Activated naive CD8-positive, alpha-beta T cell treated with anti-CD3 and anti-CD28 coated beads, Interleukin-2, amount 10 ng/mL, durations not matched to agents 7 days and 5 days (primary cell): ENCODE results near the gene PARD3B. TPM values are rescaled to one million over a fixed set of nuclear protein-coding genes. Genes with fewer than 3 reads are reported as not detected.

Experiments
- ATAC-seq: fragments of 150-1000 bp; cut with Tn5 transposase; one replicate; pipeline ENCODE4 v1.10.0; 2021; ENCODE audit warnings: low read depth, moderate library complexity
- POLR2A ChIA-PET: fragments of 350-600 bp; sonication (Branson Sonifier 250); formaldehyde crosslinking; loops from one replicate; lab custom pipeline; 2021; ENCODE audit warnings: antibody characterized with exemption; lab: Charles Lee
- DNase-seq: peaks from one replicate; pipeline ENCODE4 v3.0.0; 2021
- H3K27ac Mint-ChIP-seq: one replicate; pipeline ENCODE4 v1.8.0; 2022; ENCODE audit warnings: mild to moderate bottlenecking, mixed read lengths
- H3K27me3 Mint-ChIP-seq: one replicate; pipeline ENCODE4 v1.8.0; 2022; ENCODE audit warnings: mild to moderate bottlenecking, moderate library complexity, mixed read lengths
- H3K36me3 Mint-ChIP-seq: one replicate; pipeline ENCODE4 v1.8.0; 2021; ENCODE audit warnings: mild to moderate bottlenecking, mixed read lengths
- H3K4me1 Mint-ChIP-seq: one replicate; pipeline ENCODE4 v1.8.0; 2021; ENCODE audit warnings: mixed read lengths
- H3K4me3 Mint-ChIP-seq: one replicate; pipeline ENCODE4 v1.8.0; 2022; ENCODE audit warnings: mild to moderate bottlenecking, moderate library complexity, mixed read lengths
- H3K9me3 Mint-ChIP-seq: one replicate; pipeline ENCODE4 v1.8.0; 2021; ENCODE audit warnings: mixed read lengths
- total RNA-seq, 2 experiments: library from RNA; stranded (reverse); gene quantifications; one replicate each; pipeline ENCODE4 v1.2.3, GENCODE V29; 2021

Gene PARD3B
- total RNA-seq, 2 experiments from 2014 or later = 0.55 to 1.0 TPM

DNA sequence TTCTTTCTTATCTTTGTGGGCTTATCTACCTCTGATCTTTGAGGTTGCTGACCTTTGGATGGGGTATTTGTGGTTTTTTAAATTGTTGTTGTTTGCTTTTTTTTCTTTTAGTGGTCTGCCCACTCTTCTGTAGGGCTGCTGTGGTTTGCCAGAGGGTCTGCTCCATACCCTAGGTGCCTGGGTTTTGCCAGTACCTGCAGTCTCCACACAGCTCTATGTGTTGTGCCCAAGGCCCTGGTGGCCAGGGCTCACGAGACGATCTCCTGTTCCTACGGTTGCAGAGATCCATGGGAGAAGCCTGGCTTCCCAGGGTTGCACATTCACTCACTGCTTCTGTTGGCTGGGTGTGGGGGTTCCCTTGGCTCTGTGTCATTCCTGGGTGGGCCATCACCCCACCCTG is 87.1 kb downstream of the PARD3B start:
- DNase-seq (no peak), ATAC-seq (no peak)
- POLR2A ChIA-PET = no interaction called here
- Mint-ChIP-seq H3K27ac (no peak overlapping the region), H3K27me3 (peaks cover 5% of the 10 kb centered on the region), H3K4me3 (no peak overlapping the region), H3K9me3 (no peaks in the 10 kb centered on the region), H3K36me3 (no peaks in the 10 kb centered on the region), H3K4me1 (no peaks in the 10 kb centered on the region)

GRCh38 chr2:204634564-204634963 is 89.3 kb downstream of the PARD3B start:
- DNase-seq (no peak), ATAC-seq (no peak)
- Mint-ChIP-seq H3K27me3 (peaks cover 2% of the 10 kb centered on the region), H3K27ac (no peak overlapping the region), H3K4me1 (no peaks in the 10 kb centered on the region), H3K4me3 (no peak overlapping the region), H3K9me3 (no peaks in the 10 kb centered on the region), H3K36me3 (no peaks in the 10 kb centered on the region)
- POLR2A ChIA-PET = no interaction called here

DNA sequence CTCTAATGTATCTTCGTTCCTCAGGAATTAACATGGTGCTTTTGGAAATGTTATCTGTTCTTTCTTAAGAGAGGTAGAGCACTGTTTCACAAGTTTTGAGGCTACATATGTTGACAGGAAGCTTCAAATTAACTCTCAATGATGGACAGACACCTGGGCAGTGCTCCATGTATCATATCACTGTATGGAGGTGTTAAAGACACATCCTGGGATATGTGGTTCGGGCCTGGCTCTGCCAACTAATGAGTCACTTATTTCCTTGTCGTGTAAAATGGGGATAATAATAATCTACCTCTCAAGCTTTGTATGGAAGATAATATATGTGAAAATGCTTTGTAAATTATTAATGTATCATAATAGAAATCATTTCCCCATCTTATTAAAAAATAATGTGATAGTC is 90.2 kb downstream of the PARD3B start:
- H3K4me3 Mint-ChIP-seq = no peak overlapping the region
- H3K36me3 Mint-ChIP-seq = no peaks in the 10 kb centered on the region
- DNase-seq (no peak), ATAC-seq (no peak)
- peaks cover 2% of the 10 kb centered on the region for H3K27me3 Mint-ChIP-seq
- no peaks in the 10 kb centered on the region for H3K9me3 Mint-ChIP-seq
- H3K4me1 Mint-ChIP-seq = no peaks in the 10 kb centered on the region
- H3K27ac Mint-ChIP-seq = no peak overlapping the region
- POLR2A ChIA-PET = no interaction called here

GRCh38 chr2:204638471-204639194 is 93.4 kb downstream of the PARD3B start:
- Mint-ChIP-seq H3K4me3 (no peak overlapping the region), H3K27ac (no peak overlapping the region), H3K4me1 (no peaks in the 10 kb centered on the region), H3K9me3 (peaks cover 1% of the 10 kb centered on the region), H3K36me3 (no peaks in the 10 kb centered on the region), H3K27me3 (peaks cover 2% of the 10 kb centered on the region)
- no peak for DNase-seq
- POLR2A ChIA-PET = no interaction called here
- ATAC-seq = no peak

GRCh38 chr2:204643326-204643725 is 98.1 kb downstream of the PARD3B start:
- POLR2A ChIA-PET = no interaction called here
- H3K4me1 Mint-ChIP-seq = no peaks in the 10 kb centered on the region
- DNase-seq (no peak), ATAC-seq (no peak)
- no peaks in the 10 kb centered on the region for H3K27me3 Mint-ChIP-seq
- no peak overlapping the region for H3K4me3 Mint-ChIP-seq
- H3K27ac Mint-ChIP-seq = no peak overlapping the region
- H3K9me3 Mint-ChIP-seq = peaks cover 1% of the 10 kb centered on the region
- no peaks in the 10 kb centered on the region for H3K36me3 Mint-ChIP-seq

DNA sequence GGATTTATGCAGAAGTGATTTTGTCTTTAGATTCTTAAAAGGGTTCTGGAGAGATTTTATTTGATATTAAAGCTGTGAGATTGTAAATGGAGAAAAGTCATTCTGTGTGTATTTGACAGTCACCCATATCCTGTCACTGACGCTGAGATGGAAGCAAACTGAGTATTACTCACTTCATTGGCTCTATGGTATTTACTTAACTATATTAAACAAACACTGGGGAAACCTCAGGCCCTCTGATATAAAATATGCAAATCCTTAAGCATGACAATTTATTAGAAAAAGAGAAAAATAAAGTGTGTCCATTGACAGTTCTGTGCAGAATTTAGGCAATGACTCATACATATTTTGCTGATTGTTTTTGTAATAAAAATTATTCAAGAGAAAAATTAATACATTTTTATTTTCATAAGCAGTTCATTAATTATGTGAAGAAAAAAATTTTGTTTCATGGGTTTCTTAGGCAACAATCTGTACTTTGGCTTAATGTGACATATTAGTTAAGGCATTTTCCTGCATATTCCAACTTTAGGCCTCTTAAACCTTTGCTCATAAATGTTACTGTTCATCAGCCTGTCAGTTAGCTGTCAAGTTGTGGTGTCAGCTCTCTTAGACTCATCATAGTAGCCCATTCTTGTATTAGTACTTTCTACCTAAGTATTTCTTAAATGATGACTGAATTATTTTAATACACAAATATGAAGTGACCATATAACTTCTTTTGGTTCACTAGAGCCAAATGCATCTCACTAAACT is 99.9 kb downstream of the PARD3B start:
- POLR2A ChIA-PET = no interaction called here
- H3K4me1 Mint-ChIP-seq = no peaks in the 10 kb centered on the region
- H3K27me3 Mint-ChIP-seq = no peaks in the 10 kb centered on the region
- ATAC-seq (no peak), DNase-seq (no peak)
- H3K9me3 Mint-ChIP-seq = peaks cover 1% of the 10 kb centered on the region
- H3K36me3 Mint-ChIP-seq = no peaks in the 10 kb centered on the region
- H3K4me3 Mint-ChIP-seq = no peak overlapping the region
- no peak overlapping the region for H3K27ac Mint-ChIP-seq

GRCh38 chr2:204647626-204648025 is 102.4 kb downstream of the PARD3B start:
- no peaks in the 10 kb centered on the region for H3K4me1 Mint-ChIP-seq
- ATAC-seq = no peak

DNA sequence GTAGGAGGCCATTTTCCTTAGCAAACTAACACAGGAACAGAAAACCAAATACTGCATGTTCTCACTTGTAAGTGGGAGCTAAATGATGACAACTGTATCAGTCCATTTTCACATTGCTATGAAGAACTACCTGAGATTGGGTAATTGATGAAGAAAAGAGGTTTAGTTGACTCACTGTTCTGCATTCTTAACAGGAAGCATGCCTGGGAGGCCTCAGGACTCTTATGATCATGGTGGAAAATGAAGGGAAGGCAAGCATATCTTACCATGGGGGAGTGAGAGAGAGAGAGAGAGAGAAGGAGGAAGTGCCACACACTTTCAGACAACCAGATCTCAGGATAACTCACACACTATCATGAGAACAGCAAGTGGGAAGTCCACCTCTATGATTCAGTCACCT is 105.3 kb downstream of the PARD3B start:
- ATAC-seq (no peak), DNase-seq (no peak)
- Mint-ChIP-seq H3K4me3 (no peak overlapping the region), H3K36me3 (peaks cover 2% of the 10 kb centered on the region), H3K27me3 (no peaks in the 10 kb centered on the region), H3K27ac (no peak overlapping the region), H3K4me1 (no peaks in the 10 kb centered on the region), H3K9me3 (peaks cover 7% of the 10 kb centered on the region)
- POLR2A ChIA-PET = no interaction called here

More at GRCh38 chr2:204647626-204648025, 102.4 kb downstream of the PARD3B start:
- POLR2A ChIA-PET = no interaction called here
- no peak overlapping the region for H3K27ac Mint-ChIP-seq
- DNase-seq = no peak
- H3K27me3 Mint-ChIP-seq = no peaks in the 10 kb centered on the region
- H3K9me3 Mint-ChIP-seq = peaks cover 5% of the 10 kb centered on the region
- H3K36me3 Mint-ChIP-seq = no peaks in the 10 kb centered on the region
- no peak overlapping the region for H3K4me3 Mint-ChIP-seq

GRCh38 chr2:204652063-204652462 is 106.8 kb downstream of the PARD3B start:
- Mint-ChIP-seq H3K27ac (no peak overlapping the region), H3K36me3 (peaks cover 2% of the 10 kb centered on the region), H3K9me3 (peaks cover 7% of the 10 kb centered on the region), H3K27me3 (no peaks in the 10 kb centered on the region), H3K4me1 (no peaks in the 10 kb centered on the region), H3K4me3 (no peak overlapping the region)
- ATAC-seq (no peak), DNase-seq (no peak)
- POLR2A ChIA-PET = no interaction called here

- H3K4me3 Mint-ChIP-seq = no peak overlapping the region
- no peak for ATAC-seq
- H3K27me3 Mint-ChIP-seq = no peaks in the 10 kb centered on the region
- DNase-seq = no peak
- H3K9me3 Mint-ChIP-seq = peaks cover 7% of the 10 kb centered on the region
- H3K4me1 Mint-ChIP-seq = no peaks in the 10 kb centered on the region
- H3K27ac Mint-ChIP-seq = no peak overlapping the region
- peaks cover 2% of the 10 kb centered on the region for H3K36me3 Mint-ChIP-seq
- POLR2A ChIA-PET = no interaction called here
Measured at GRCh38 chr2:204654669-204655068, 109.4 kb downstream of the PARD3B start.

DNA sequence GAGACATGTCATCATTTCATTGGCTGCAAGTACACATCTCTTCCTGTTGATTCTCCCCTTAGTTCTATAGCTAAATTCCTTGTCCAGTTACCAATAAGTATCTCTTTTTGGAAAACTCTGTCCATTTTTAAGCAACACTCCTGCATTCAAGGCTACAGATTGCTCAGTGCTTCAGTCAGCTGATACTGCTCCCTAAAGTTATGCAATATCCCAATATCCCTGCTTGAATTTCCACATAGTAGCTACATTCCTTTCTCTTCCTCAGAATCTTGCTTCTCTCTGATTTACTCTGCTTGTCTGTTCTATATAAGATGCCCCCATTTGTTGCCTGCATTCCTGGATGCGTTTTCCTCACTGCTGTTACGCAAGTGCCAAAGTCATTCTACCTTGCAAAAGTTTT is 109.8 kb downstream of the PARD3B start:
- no peak overlapping the region for H3K27ac Mint-ChIP-seq
- peaks cover 2% of the 10 kb centered on the region for H3K36me3 Mint-ChIP-seq
- H3K9me3 Mint-ChIP-seq = peaks cover 7% of the 10 kb centered on the region
- DNase-seq (no peak), ATAC-seq (no peak)
- no peaks in the 10 kb centered on the region for H3K4me1 Mint-ChIP-seq
- H3K4me3 Mint-ChIP-seq = no peak overlapping the region
- POLR2A ChIA-PET = no interaction called here
- H3K27me3 Mint-ChIP-seq = no peaks in the 10 kb centered on the region

DNA sequence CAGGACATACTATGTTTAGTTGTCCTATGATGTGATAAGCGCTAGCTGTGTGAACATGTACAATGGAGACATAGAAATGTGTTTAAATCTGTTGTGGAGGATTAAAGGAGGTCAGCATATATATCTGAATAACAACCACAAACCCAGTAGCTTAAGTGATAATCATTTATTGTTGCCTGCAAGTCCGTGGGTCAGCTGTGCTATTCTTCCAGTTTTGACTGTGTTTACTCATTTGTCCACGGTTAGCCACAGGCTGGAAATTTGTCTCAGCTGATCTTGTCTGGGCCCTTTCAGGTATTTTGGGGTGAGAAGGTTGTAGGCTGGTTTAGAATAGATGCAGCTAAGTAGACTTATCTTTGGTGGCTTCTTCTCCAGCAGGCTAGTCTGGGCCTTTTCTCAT is 110.4 kb downstream of the PARD3B start:
- Mint-ChIP-seq H3K27ac (no peak overlapping the region), H3K36me3 (peaks cover 2% of the 10 kb centered on the region), H3K9me3 (peaks cover 7% of the 10 kb centered on the region), H3K4me3 (no peak overlapping the region), H3K4me1 (no peaks in the 10 kb centered on the region), H3K27me3 (no peaks in the 10 kb centered on the region)
- DNase-seq = no peak
- POLR2A ChIA-PET = no interaction called here
- no peak for ATAC-seq

DNA sequence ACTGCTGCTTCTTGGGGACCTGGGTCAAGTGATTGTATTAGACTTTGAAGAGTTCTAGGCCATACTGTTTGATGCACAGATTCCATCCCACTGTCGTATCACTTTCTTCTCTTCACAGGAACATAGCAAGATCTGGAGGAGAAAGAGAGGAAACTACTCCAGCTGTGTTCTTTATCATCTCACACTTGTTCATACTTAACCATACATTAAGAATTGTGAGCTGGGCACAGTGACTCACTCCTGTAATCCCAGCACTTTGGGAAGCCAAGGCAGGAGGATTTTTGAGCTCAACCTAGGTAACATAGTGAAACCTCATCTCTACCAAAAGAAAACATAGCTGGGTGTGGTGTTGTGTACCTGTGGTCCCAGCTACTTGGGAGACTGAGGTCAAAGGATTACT is 111.7 kb downstream of the PARD3B start:
- Mint-ChIP-seq H3K9me3 (peaks cover 6% of the 10 kb centered on the region), H3K36me3 (peaks cover 2% of the 10 kb centered on the region), H3K4me1 (no peaks in the 10 kb centered on the region), H3K27ac (no peak overlapping the region), H3K27me3 (no peaks in the 10 kb centered on the region), H3K4me3 (no peak overlapping the region)
- POLR2A ChIA-PET = no interaction called here
- DNase-seq = no peak
- no peak for ATAC-seq

DNA sequence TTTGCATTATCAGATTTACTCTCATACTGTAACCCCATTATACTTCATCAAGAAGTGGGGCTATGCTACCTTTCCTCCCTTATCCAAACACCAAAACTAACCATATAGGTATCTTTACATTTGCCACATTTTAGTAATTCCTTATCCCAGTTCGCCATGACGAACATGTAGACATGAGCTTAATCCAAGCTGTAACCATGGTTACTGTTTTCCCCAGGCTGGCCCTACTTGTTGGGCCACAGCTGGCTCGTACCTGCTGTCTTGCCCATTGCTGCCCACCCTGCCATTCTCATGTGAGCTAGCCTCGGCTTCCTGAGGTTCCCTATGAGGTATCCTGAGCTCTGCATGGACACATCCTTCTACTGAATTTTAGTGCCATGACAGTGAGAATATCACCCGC is 117.7 kb downstream of the PARD3B start:
- Mint-ChIP-seq H3K4me1 (no peaks in the 10 kb centered on the region), H3K9me3 (no peaks in the 10 kb centered on the region), H3K4me3 (no peak overlapping the region), H3K27me3 (no peaks in the 10 kb centered on the region), H3K27ac (no peak overlapping the region), H3K36me3 (no peaks in the 10 kb centered on the region)
- DNase-seq = no peak
- no peak for ATAC-seq
- POLR2A ChIA-PET = no interaction called here
